HEK293T (cell line): ENCODE results near the gene COL6A1.

ENCODE experiments used
- PKNOX1 ChIP-seq: fragments of 450-650 bp; IDR thresholded peaks from 2 replicates; pipeline ENCODE4 v1.6.1; 2016
- SP1 ChIP-seq: fragments of 450-650 bp; IDR thresholded peaks from 2 replicates; pipeline ENCODE4 v1.6.1; 2017
- TARDBP ChIP-seq: fragments of 450-650 bp; IDR thresholded peaks from 2 replicates; pipeline ENCODE4 v1.6.1; 2016

GRCh38 chr21:45934554-45934953 is 47.0 kb upstream of the COL6A1 start:
- TF ChIP-seq TARDBP, result no peak
- no peak for TF ChIP-seq PKNOX1
- TF ChIP-seq SP1, result no peak
